SK-N-SH (cell line): Measurements from ENCODE around the gene CXCL10. TPM values are rescaled to one million over a fixed set of nuclear protein-coding genes. Genes with fewer than 3 reads are reported as not detected.
"Not testable (repeated sequence)": the region's sequence is repeated elsewhere in the genome, so short reads cannot be mapped to it uniquely, and the experiment has no call there.

Experiments used
- CTCF ChIA-PET: fragments of 300-600, 350-600 bp; formaldehyde crosslinking; extraction: SDS; loops from one replicate; lab custom pipeline; 2021; lab: Yijun Ruan, JAX
- POLR2A ChIA-PET: fragments of 350-600 bp; sonication (Branson Sonifier 250); formaldehyde crosslinking; extraction: SDS; loops from one replicate; lab custom pipeline; 2020; ENCODE audit warnings: antibody characterized with exemption, inconsistent platforms; lab: Yijun Ruan, JAX
- DNase-seq: peaks from one replicate; pipeline ENCODE4 v3.0.0; 2012
- H2AFZ ChIP-seq: fragments of 200-600 bp; sonication (generic); 2 replicates; pipeline ENCODE4 v1.8.1; 2016; ENCODE audit warnings: antibody characterized with exemption, mild to moderate bottlenecking, low read depth
- H3F3A ChIP-seq: fragments of 200-600 bp; sonication (generic); replicated peaks from 2 replicates; pipeline ENCODE3; 2016; ENCODE audit warnings: antibody characterized with exemption, mild to moderate bottlenecking; ENCODE audit not compliant: insufficient read depth
- H3K27ac ChIP-seq, 2 experiments: fragments of 200-500 bp in 1 of 2; fragments of 200-600 bp in 1 of 2; sonication (Bioruptor generic) in 1 of 2; sonication (generic), shearing (Covaris generic) in 1 of 2; 2 replicates each; pipeline versions ENCODE4 v1.5.1 to v1.6.1; 2014 to 2016; ENCODE audit warnings: low read depth in 2 of 2, inconsistent platforms in 1 of 2, low read length in 1 of 2, mild to moderate bottlenecking in 1 of 2, mixed read lengths in 1 of 2
- H3K27me3 ChIP-seq: fragments of 200-600 bp; sonication (generic), shearing (Covaris generic); 2 replicates; pipeline ENCODE4 v1.6.1; 2016; ENCODE audit warnings: mixed run types; ENCODE audit not compliant: insufficient read depth
- H3K36me3 ChIP-seq, 2 experiments: fragments of 200-500 bp in 1 of 2; fragments of 200-600 bp in 1 of 2; sonication (Bioruptor generic) in 1 of 2; sonication (generic) in 1 of 2; replicated peaks in 1 of 2; 2 replicates each; pipeline versions ENCODE3 to v1.5.1; 2014 to 2016; ENCODE audit warnings: low read length in 1 of 2, mild to moderate bottlenecking in 1 of 2; ENCODE audit not compliant: insufficient read depth in 2 of 2, control insufficient read depth in 1 of 2
- H3K4me1 ChIP-seq, 2 experiments: fragments of 200-500 bp in 1 of 2; fragments of 200-600 bp in 1 of 2; sonication (Bioruptor generic) in 1 of 2; sonication (generic), shearing (Covaris generic) in 1 of 2; 2 replicates each; pipeline versions ENCODE4 v1.5.1 to v1.6.1; 2014 to 2016; ENCODE audit warnings: low read depth in 1 of 2, low read length in 1 of 2, mixed run types in 1 of 2; ENCODE audit not compliant: insufficient read depth in 2 of 2, control insufficient read depth in 1 of 2
- H3K4me2 ChIP-seq: fragments of 200-600 bp; sonication (generic), shearing (Covaris generic); 2 replicates; pipeline ENCODE4 v1.6.1; 2017; ENCODE audit warnings: mixed run types
- H3K4me3 ChIP-seq, 2 experiments: fragments of 200-500 bp in 1 of 2; fragments of 200-600 bp in 1 of 2; sonication (Bioruptor generic) in 1 of 2; sonication (generic), shearing (Covaris generic) in 1 of 2; 2 replicates each; pipeline versions ENCODE4 v1.5.1 to v1.8.1; 2014 to 2016; ENCODE audit warnings: low read depth in 2 of 2, inconsistent platforms in 1 of 2, low read length in 1 of 2, mild to moderate bottlenecking in 1 of 2, mixed read lengths in 1 of 2, moderate library complexity in 1 of 2
- H3K79me2 ChIP-seq: fragments of 200-600 bp; sonication (generic); 2 replicates; pipeline ENCODE4 v1.8.1; 2017; ENCODE audit warnings: mild to moderate bottlenecking; ENCODE audit not compliant: insufficient read depth
- H3K9ac ChIP-seq: fragments of 200-600 bp; sonication (generic); 2 replicates; pipeline ENCODE4 v1.6.1; 2017; ENCODE audit warnings: mixed run types
- H3K9me2 ChIP-seq: fragments of 200-600 bp; sonication (generic); 2 replicates; pipeline ENCODE4 v1.6.1; 2017; ENCODE audit warnings: mixed run types
- H3K9me3 ChIP-seq: fragments of 200-600 bp; sonication (generic); 2 replicates; pipeline ENCODE4 v1.6.1; 2017; ENCODE audit warnings: mixed run types, mild to moderate bottlenecking, moderate library complexity
- H4K20me1 ChIP-seq: fragments of 200-600 bp; sonication (generic); 2 replicates; pipeline ENCODE4 v1.6.1; 2017; ENCODE audit warnings: mild to moderate bottlenecking, mixed run types; ENCODE audit not compliant: insufficient read depth
- FOXJ3 ChIP-seq: sonication (generic); formaldehyde crosslinking; IDR thresholded peaks from 2 replicates; pipeline ENCODE4 v1.5.1; 2020; ENCODE audit warnings: mild to moderate bottlenecking, missing genetic modification reagents
- FOXM1 ChIP-seq: IDR thresholded peaks from 2 replicates; pipeline ENCODE4 v1.4.0; 2012; ENCODE audit warnings: low read depth, mild to moderate bottlenecking
- IRF3 ChIP-seq: fragments of 150-350 bp; IDR thresholded peaks from 2 replicates; pipeline ENCODE4 v1.6.1; 2016; ENCODE audit warnings: mild to moderate bottlenecking, low read depth, low read length
- JUND ChIP-seq: IDR thresholded peaks from 2 replicates; pipeline ENCODE4 v1.4.0; 2012
- NFIC ChIP-seq: IDR thresholded peaks from 2 replicates; pipeline ENCODE4 v1.4.0; 2012; ENCODE audit warnings: borderline replicate concordance
- NRF1 ChIP-seq: IDR thresholded peaks from 2 replicates; pipeline ENCODE4 v1.6.1; 2012; ENCODE audit warnings: low read depth, mild to moderate bottlenecking, low read length
- RFX5 ChIP-seq: IDR thresholded peaks from 2 replicates; pipeline ENCODE4 v1.6.1; 2012; ENCODE audit warnings: mild to moderate bottlenecking, improper control_type of control experiment, low read length
- SIN3A ChIP-seq: IDR thresholded peaks from 2 replicates; pipeline ENCODE4 v1.6.1; 2012; ENCODE audit warnings: low read depth, mild to moderate bottlenecking, low read length, moderate library complexity, borderline replicate concordance
- TAF1 ChIP-seq: IDR thresholded peaks from 2 replicates; pipeline ENCODE4 v1.6.1; 2012; ENCODE audit warnings: low read depth, mild to moderate bottlenecking, low read length, moderate library complexity, borderline replicate concordance
- TEAD4 ChIP-seq: IDR thresholded peaks from 2 replicates; pipeline ENCODE4 v1.4.0; 2012; ENCODE audit warnings: mild to moderate bottlenecking, borderline replicate concordance; ENCODE audit not compliant: insufficient read depth
- USF2 ChIP-seq: fragments of 150-350 bp; IDR thresholded peaks from 2 replicates; pipeline ENCODE4 v1.6.1; 2017; ENCODE audit warnings: antibody characterized with exemption, low read length, low read depth, borderline replicate concordance
- YY1 ChIP-seq: IDR thresholded peaks from 2 replicates; pipeline ENCODE4 v1.4.0; 2012; ENCODE audit warnings: low read depth, mild to moderate bottlenecking
- WGBS: methylation state at CpG from one replicate; pipeline ENCODE4 v1.1.6; 2017; ENCODE audit warnings: low lambda C conversion rate; 5-methylcytosine and 5-hydroxymethylcytosine counted together
- polyA plus RNA-seq, 3 experiments: library from polyadenylated mRNA; depleted of rRNA; stranded (reverse); fragments of >200 nt; gene quantifications; 2 replicates each; pipeline ENCODE4 v1.2.3, GENCODE V29; 2012
- TF ChIP-seq, protein P1 (sequence below): IDR thresholded peaks from 2 replicates; pipeline ENCODE4; 2012
- TF ChIP-seq, protein P2 (sequence below): IDR thresholded peaks from 2 replicates; pipeline ENCODE4 v1.4.0; 2012; ENCODE audit warnings: low read depth, borderline replicate concordance
- TF ChIP-seq, protein P3 (sequence below): IDR thresholded peaks from 2 replicates; pipeline ENCODE4 v1.6.1; 2012; ENCODE audit warnings: mild to moderate bottlenecking, low read depth, low read length, moderate library complexity

The CXCL10 gene
- polyA plus RNA-seq, 1 of the 3 experiments (the other 2 are of a cell fraction): not detected

DNA sequence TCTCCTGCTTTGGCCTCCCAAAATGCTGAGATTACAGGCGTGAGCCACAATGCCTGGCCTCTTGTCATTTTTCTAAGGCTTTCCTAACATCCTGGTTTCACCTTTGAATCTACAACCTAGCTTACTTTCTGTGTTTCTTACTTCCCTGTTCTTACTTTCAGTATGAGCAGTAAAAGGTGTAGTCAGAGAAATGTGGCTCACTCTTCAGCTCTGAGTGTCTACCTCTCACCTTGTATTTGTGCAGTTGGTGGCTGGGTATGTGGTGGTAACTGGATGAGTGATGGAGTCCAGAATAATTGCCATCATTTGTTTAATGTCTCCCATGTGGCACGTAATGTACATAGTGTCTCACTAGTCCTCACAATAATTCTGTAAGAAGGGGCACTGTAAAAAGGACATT, 31.7 kb upstream of the CXCL10 start (continued):
- TF ChIP-seq, protein P1, sequence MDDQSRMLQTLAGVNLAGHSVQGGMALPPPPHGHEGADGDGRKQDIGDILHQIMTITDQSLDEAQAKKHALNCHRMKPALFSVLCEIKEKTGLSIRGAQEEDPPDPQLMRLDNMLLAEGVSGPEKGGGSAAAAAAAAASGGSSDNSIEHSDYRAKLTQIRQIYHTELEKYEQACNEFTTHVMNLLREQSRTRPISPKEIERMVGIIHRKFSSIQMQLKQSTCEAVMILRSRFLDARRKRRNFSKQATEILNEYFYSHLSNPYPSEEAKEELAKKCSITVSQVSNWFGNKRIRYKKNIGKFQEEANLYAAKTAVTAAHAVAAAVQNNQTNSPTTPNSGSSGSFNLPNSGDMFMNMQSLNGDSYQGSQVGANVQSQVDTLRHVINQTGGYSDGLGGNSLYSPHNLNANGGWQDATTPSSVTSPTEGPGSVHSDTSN: no peak
- TF ChIP-seq, protein P2, sequence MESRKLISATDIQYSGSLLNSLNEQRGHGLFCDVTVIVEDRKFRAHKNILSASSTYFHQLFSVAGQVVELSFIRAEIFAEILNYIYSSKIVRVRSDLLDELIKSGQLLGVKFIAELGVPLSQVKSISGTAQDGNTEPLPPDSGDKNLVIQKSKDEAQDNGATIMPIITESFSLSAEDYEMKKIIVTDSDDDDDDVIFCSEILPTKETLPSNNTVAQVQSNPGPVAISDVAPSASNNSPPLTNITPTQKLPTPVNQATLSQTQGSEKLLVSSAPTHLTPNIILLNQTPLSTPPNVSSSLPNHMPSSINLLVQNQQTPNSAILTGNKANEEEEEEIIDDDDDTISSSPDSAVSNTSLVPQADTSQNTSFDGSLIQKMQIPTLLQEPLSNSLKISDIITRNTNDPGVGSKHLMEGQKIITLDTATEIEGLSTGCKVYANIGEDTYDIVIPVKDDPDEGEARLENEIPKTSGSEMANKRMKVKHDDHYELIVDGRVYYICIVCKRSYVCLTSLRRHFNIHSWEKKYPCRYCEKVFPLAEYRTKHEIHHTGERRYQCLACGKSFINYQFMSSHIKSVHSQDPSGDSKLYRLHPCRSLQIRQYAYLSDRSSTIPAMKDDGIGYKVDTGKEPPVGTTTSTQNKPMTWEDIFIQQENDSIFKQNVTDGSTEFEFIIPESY: no peak
- TF ChIP-seq SIN3A: no peak
- TF ChIP-seq NFIC: no peak
- TF ChIP-seq NRF1: no peak
- no peak for TF ChIP-seq FOXM1

- Histone ChIP-seq H3K9me3 (no peaks in the 10 kb centered on the region), H3K4me3 (no peak overlapping the region), H3K79me2 (no peaks in the 10 kb centered on the region), H2AFZ (no peak overlapping the region), H3K4me2 (no peak overlapping the region), H3K9me2 (no peaks in the 10 kb centered on the region), H4K20me1 (no peaks in the 10 kb centered on the region), H3K36me3 (no peaks in the 10 kb centered on the region), H3K4me1 (no peaks in the 10 kb centered on the region), H3F3A (no peaks in the 10 kb centered on the region), H3K9ac (no peak overlapping the region), H3K27ac (no peak overlapping the region), H3K27me3 (peaks cover 8% of the 10 kb centered on the region; the same call in 1 of the 2 replicates)
- WGBS: 35% methylated on average over 4 of the region's 4 CpGs
- TF ChIP-seq FOXJ3 (no peak), YY1 (no peak), JUND (no peak), USF2 (no peak), NFIC (no peak), IRF3 (no peak), TAF1 (no peak), RFX5 (no peak), TEAD4 (no peak)
- TF ChIP-seq, protein P3, sequence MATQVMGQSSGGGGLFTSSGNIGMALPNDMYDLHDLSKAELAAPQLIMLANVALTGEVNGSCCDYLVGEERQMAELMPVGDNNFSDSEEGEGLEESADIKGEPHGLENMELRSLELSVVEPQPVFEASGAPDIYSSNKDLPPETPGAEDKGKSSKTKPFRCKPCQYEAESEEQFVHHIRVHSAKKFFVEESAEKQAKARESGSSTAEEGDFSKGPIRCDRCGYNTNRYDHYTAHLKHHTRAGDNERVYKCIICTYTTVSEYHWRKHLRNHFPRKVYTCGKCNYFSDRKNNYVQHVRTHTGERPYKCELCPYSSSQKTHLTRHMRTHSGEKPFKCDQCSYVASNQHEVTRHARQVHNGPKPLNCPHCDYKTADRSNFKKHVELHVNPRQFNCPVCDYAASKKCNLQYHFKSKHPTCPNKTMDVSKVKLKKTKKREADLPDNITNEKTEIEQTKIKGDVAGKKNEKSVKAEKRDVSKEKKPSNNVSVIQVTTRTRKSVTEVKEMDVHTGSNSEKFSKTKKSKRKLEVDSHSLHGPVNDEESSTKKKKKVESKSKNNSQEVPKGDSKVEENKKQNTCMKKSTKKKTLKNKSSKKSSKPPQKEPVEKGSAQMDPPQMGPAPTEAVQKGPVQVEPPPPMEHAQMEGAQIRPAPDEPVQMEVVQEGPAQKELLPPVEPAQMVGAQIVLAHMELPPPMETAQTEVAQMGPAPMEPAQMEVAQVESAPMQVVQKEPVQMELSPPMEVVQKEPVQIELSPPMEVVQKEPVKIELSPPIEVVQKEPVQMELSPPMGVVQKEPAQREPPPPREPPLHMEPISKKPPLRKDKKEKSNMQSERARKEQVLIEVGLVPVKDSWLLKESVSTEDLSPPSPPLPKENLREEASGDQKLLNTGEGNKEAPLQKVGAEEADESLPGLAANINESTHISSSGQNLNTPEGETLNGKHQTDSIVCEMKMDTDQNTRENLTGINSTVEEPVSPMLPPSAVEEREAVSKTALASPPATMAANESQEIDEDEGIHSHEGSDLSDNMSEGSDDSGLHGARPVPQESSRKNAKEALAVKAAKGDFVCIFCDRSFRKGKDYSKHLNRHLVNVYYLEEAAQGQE: no peak
- DNase-seq: no peak
- ChIA-PET CTCF (interaction anchor here (0.9 to 2.1 kb wide), 5 partner anchors 13 to 138 kb away, joined by 3 to 11 read pairs (median 5); no protein-coding TSS in a partner anchor), POLR2A (no interaction called here)
These were observed 30.4 kb upstream of the CXCL10 start for GRCh38 chr4:76053730-76054129.

DNA sequence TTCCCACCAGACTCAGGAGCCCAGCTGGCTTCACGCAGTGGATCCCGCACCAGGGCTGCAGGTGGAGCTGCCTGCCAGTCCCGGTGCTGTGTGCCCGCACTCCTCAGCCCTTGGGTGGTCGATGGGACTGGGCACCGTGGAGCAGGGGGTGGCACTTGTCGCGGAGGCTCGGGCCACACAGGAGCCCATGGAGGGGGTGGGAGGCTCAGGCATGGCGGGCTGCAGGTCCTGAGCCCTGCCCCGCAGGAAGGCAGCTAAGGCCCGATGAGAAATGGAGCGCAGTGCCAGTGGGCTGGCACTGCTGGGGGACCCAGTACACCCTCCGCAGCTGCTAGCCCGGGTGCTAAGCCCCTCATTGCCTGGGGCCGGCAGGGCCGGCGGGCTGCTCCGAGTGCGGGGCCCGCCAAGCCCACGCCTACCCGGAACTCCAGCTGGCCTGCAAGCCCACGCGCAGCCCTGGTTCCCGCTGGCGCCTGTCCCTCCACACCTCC, 27.3 kb upstream of the CXCL10 start:
- POLR2A ChIA-PET, H3K27ac ChIP-seq, H3K4me3 ChIP-seq, H3K79me2 ChIP-seq, H3K9me3 ChIP-seq, H3K4me2 ChIP-seq, H3K9ac ChIP-seq, DNase-seq, H2AFZ ChIP-seq, H3F3A ChIP-seq, H3K36me3 ChIP-seq, H3K9me2 ChIP-seq, H4K20me1 ChIP-seq, H3K4me1 ChIP-seq, H3K27me3 ChIP-seq: not testable (repeated sequence)
- WGBS: 74% methylated on average over 7 of the region's 27 CpGs
- CTCF ChIA-PET: interaction anchor here (1.4 kb wide), 1 partner anchor 55 kb away, joined by 5 read pairs; no protein-coding TSS in a partner anchor
